Measurements from ENCODE around the gene TNFSF4.
"Not testable (repeated sequence)": the region's sequence is repeated elsewhere in the genome, so short reads cannot be mapped to it uniquely, and the experiment has no call there.

TNFSF4 gene

DNA sequence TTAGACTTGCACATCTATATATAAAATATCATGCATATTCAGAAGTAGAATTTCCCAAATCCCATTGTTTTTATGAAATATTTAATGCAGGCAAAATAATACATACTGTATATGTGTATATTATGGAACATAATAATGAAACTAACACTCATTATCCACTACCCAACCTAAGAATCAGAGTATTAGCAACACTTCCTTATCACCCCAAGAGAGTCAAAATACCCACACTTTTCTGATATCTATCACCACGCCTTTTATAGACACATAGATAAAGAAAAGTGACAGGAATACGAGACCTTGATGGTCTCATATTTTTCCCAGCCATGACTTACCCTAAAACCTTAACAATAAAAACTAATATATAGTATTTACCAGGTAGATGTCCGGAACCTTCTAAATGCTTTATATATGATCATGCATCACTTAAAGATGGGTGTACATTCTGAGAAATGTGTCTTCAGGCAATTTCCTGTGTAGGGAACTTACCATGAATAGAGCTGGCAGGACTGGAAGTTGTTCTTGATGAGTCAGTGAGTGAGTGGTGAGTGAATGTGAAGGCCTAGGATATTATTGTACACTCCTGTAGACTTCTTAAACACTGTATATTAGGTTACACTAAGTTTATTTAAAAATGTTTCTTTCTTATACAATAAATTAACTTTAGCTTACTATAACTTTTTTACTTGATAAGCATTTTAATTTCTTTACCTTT is 45.5 kb downstream of the TNFSF4 start:
- no peak for DNase-seq

DNA sequence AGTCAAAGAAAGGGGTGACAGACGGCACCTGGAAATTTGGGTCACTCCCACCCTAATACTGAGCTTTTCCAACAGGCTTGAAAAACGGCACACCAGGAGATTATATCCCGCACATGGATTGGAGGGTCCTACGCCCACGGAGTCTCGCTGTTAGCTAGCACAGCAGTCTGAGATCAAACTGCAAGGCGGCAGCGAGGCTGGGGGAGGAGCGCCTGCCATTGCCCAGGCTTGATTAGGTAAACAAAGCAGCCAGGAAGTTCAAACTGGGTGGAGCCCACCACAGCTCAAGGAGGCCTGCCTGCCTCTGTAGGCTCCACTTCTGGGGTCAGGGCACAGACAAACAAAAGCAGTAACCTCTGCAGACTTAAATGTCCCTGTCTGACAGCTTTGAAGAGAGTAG is 53.2 kb downstream of the TNFSF4 start:
- not testable (repeated sequence) for DNase-seq

DNA sequence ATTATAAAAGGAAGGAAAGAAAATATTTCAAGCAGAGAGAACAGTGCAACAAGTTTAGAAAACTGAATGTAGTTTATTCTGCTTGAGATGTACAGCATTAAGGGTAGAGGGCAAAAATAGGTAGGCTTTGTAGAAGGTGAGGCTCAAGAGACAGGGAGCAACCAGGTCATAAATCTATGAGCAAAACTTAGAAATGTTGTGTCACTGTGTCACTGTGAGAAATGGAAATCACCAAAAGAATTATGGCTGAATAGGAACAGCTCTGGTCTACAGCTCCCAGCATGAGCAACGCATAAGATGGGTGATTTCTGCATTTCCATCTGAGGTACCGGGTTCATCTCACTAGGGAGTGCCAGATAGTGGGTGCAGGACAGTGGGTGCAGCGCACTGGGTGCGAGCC is 53.6 kb downstream of the TNFSF4 start:
- no peak for DNase-seq

DNA sequence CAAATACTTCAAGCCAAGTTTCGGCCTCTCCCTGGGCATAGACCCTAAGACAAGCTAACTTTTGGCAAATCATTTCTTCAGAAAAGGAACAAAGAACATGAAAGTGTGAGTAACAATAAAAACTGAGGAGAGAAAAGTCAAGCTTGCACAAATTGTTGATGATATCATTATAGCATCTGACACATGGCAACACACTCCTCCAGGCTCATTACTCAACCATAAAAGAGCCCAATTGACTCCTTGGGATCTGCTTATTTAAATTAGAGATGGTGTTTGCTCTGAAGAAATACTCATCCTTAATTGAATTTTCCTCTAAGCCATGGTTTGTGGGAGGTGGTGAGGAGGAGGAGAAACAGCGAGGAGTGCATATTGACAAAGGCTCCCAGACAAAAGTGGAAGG is 54.5 kb downstream of the TNFSF4 start:
- no peak for DNase-seq

DNA sequence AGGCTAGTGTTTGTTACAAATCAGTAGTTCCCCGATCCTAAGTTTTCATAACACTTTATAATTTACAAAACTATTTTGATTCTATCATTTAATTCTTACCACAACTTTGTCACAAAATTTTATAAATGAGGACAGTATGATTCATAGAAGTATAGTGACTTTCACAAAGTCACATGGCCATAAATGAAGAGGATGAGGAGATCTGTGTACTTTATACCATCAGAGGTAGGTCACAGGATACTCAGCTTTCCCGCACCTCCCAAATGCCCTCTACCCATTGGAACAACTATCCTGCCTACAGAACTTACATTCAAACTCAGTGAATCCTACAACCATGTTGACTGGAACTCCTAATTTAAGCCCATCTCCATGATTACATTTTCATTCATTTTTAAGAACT is 56.3 kb downstream of the TNFSF4 start:
- DNase-seq: no peak

DNA sequence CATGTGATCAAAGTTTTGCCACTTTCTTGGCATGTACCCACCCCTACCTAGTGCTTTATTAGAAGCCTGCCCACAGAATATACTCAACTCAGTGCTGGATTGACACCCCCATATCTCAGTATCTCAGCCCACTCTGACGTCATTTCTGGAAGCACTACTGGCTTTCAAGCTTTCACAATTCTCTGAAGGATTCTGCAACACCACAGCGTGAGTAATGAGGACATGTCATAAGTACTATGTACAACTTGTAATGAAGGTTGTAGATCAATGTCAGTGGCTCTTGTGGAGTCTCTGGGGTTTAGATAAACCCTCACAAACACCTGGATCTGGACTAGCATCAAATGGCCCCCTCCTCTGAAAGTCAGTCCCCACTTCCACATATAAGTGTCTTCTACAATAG is 57.2 kb downstream of the TNFSF4 start:
- DNase-seq: no peak

DNA sequence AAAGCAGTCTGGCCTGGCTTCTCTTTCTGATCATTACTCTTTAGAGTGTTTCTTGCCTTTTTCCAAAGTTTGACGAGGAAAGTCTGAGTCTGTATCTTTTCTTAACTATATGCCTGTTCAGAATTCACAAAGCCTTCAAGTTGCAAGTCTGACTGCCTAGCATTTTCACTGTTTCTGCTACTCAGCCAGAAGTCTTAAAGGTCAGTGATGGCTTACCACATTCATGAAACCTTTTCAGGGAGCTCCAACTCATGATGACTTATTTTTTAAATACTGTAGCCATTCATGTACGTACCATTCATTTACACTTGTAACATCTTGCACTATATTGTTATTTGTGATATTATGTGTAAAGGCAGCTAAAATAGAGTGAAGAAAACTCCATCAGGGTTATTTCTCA is 58.2 kb downstream of the TNFSF4 start:
- no peak for DNase-seq

DNA sequence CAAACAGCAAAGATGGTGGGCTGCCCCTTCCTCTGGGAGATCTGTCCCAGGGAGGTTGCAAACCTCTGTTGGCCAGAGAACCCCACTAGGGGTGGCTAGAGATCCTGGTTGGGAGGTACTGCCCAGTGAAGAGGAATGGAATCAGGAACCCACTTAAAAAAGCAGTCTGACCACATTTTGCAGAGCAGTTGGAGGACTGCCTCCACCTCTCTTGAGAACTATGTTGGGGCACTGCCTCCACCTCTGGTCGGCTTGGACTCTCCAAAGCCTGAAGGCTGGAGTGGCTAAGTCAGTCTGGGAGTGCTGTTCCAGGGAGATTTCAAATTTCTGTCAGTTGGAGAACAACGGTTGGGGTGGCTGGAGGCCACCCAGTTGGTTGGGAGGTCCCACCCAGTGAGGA is 58.6 kb downstream of the TNFSF4 start:
- DNase-seq: no peak

DNA sequence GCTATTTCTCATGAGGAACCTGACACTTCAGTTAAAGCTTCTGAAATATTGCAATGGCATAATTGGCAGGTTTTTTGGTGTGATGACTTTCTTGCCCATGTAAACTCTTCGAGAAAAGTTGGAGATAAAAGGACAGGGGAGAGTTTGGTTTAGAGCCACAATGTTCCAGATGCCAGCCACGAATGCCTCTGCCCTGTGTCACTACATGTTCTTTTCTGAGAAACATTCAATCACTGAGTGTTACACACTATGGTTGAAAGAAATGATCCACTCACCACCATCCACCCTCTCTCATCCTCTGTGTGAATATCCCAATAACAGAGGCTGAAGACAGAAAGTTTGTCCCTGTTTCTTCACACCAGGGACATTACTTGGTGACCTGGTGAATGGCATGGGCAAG is 66.4 kb downstream of the TNFSF4 start:
- DNase-seq: no peak

DNA sequence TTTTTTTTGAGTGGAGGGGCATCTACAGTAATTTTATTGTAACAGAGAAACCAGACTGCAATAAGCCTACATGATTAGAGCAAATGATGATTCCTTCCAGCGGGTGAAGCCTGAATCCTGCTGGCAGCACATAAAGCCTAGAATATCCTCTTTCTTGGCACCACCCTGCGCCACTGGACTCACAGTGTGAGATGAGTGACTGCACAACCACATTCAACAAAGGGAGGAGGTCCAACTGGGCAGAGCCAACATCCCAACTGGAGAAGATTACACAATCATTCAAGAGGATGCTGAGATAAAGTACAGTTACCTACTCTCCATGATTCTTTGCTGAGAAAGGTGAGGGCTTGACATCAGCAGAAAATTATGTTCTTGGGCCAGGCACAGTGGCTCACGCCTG is 67.4 kb downstream of the TNFSF4 start:
- no peak for DNase-seq

DNA sequence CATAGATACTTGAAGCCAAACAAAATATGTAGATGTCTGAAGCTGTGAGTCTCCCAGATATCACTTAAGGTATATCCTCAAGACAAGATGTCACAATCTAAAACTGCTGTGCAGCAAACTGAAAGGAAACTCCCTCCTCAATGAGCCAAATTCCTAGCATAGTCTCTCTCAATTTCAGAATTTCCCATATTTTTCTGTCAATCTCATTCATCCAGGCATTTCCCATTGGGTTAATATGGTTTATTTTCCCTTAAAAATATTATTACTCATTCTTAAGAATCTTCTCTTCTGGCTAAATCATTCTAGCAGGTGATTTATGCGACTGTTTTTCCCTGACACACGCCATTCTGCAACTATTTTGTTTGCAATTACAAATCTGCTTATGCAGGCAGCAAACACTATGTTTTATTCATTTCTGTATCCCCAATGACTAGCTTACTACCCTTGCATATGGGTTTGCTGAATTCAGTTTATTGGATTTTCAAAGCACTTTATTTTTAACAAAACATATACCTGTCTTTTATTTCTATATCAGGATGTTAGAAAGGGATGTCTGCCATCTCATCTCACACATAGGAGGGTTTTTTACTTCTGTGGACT is 69.9 kb downstream of the TNFSF4 start:
- no peak for DNase-seq

DNA sequence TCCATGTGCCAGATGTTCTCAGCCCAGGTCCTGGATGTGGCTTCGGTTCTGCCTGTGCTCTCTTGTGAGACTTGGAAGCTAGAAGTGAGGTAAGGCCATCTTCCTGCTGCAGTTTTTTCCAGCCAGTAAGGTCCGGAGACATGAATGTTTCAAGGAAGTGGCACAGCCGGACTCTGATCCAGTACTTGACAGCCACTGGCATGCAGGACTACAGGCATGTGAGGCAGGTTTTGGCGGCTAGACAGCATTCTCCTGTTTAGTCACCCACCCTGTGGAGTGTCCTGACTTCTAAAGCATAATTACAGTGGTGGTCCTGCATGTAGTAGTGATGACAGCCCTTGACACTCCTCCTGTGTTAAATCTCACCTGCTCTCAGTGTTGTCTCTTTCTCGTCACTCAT is 72.3 kb downstream of the TNFSF4 start:
- no peak for DNase-seq

DNA sequence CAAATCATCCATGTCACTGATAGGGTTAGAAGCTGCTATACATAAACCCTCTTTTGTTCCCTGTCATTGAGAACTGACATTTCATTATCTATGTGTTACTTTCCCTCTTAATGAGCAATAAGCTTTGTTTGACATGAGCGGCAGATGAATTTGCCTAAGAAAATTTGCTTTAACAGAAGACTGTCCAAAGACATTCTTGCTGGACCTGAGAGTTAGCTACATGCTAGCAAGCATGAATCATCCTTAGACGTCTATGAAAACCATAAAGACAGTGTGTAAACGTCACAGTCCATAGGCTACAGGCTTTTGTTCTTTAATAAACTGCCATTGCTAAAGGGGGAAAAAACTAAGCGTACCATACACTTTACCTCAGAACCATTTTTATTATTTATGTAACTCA is 73.1 kb downstream of the TNFSF4 start:
- DNase-seq: no peak

Data from effector CD8-positive, alpha-beta T cell (primary cell).